H1 (cell line): Measurements from ENCODE around the gene LYRM4. TPM values are rescaled to one million over a fixed set of nuclear protein-coding genes. Genes with fewer than 3 reads are reported as not detected.

Source experiments
- BACH1 ChIP-seq: IDR thresholded peaks from 2 replicates; pipeline ENCODE4 v1.6.1; 2012; ENCODE audit warnings: low read length, improper control_type of control experiment
- BCL11A ChIP-seq, 2 experiments: IDR thresholded peaks; one replicate each; pipeline ENCODE4 v1.6.1; 2011; ENCODE audit warnings: low read depth in 2 of 2, low read length in 2 of 2, mild to moderate bottlenecking in 2 of 2
- BRCA1 ChIP-seq: IDR thresholded peaks from 2 replicates; pipeline ENCODE4 v1.6.1; 2012; ENCODE audit warnings: low read depth, low read length, improper control_type of control experiment
- CREB1 ChIP-seq: IDR thresholded peaks from 2 replicates; pipeline ENCODE4 v1.6.1; 2012; ENCODE audit warnings: inconsistent platforms
- EGR1 ChIP-seq: IDR thresholded peaks from 2 replicates; pipeline ENCODE4 v1.6.1; 2011; ENCODE audit warnings: low read depth, low read length, borderline replicate concordance
- GTF2F1 ChIP-seq: IDR thresholded peaks from 2 replicates; pipeline ENCODE4 v1.6.1; 2012; ENCODE audit warnings: low read depth, low read length, improper control_type of control experiment, borderline replicate concordance
- HDAC2 ChIP-seq, 2 experiments: fragments of 300-600 bp in 1 of 2; sonication (generic) in 1 of 2; IDR thresholded peaks; 2 replicates each; pipeline ENCODE4 v1.6.1; 2011 to 2012; ENCODE audit warnings: low read depth in 2 of 2, low read length in 2 of 2, mild to moderate bottlenecking in 2 of 2, moderate library complexity in 2 of 2, borderline replicate concordance in 1 of 2, inconsistent platforms in 1 of 2
- HDAC6 ChIP-seq: IDR thresholded peaks from one replicate; pipeline ENCODE4 v1.7.1; 2012; ENCODE audit warnings: low read depth, mild to moderate bottlenecking, inconsistent platforms, low read length, moderate library complexity
- KDM1A ChIP-seq: fragments of 200-600, 300-600 bp; sonication (generic); IDR thresholded peaks from 2 replicates; pipeline ENCODE4 v1.7.1; 2016; ENCODE audit warnings: mild to moderate bottlenecking, low read length, borderline replicate concordance
- PHF8 ChIP-seq: fragments of 200-600 bp; sonication (generic); conservative IDR thresholded peaks from 2 replicates; pipeline ENCODE4 v1.7.1; 2012; ENCODE audit warnings: low read depth, mild to moderate bottlenecking, inconsistent platforms, low read length, moderate library complexity
- RNF2 ChIP-seq: fragments of 200-900, 300-1000 bp; sonication (generic); IDR thresholded peaks from 2 replicates; pipeline ENCODE4 v1.7.1; 2016; ENCODE audit warnings: borderline replicate concordance, low read depth, mild to moderate bottlenecking, antibody characterized with exemption, low read length; ENCODE audit not compliant: poor library complexity, severe bottlenecking; ENCODE audit errors: missing control alignments
- SAP30 ChIP-seq: fragments of 300-600 bp; sonication (generic); IDR thresholded peaks from 2 replicates; pipeline ENCODE4 v1.7.1; 2012; ENCODE audit warnings: low read length, moderate library complexity, mild to moderate bottlenecking, inconsistent platforms; ENCODE audit not compliant: insufficient read depth, insufficient replicate concordance
- SIN3A ChIP-seq, 2 experiments: IDR thresholded peaks in 1 of 2; conservative IDR thresholded peaks in 1 of 2; 2 replicates each; pipeline ENCODE4 v1.6.1; 2011 to 2012; ENCODE audit warnings: low read length in 2 of 2, improper control_type of control experiment in 1 of 2, low read depth in 1 of 2, mild to moderate bottlenecking in 1 of 2
- SIRT6 ChIP-seq: IDR thresholded peaks from one replicate; pipeline ENCODE4 v1.7.1; 2012; ENCODE audit warnings: low read length, inconsistent platforms
- SP1 ChIP-seq: IDR thresholded peaks from 2 replicates; pipeline ENCODE4 v1.6.1; 2011; ENCODE audit warnings: low read depth, low read length
- SP4 ChIP-seq: IDR thresholded peaks from 2 replicates; pipeline ENCODE4 v1.6.1; 2012; ENCODE audit warnings: low read length, inconsistent platforms
- SRF ChIP-seq: IDR thresholded peaks from 2 replicates; pipeline ENCODE4 v1.6.1; 2011; ENCODE audit warnings: mild to moderate bottlenecking, low read depth, low read length, moderate library complexity
- TAF1 ChIP-seq: IDR thresholded peaks from 2 replicates; pipeline ENCODE4 v1.6.1; 2011; ENCODE audit warnings: mild to moderate bottlenecking, low read depth, low read length
- polyA plus RNA-seq, 7 experiments: library from polyadenylated mRNA; depleted of rRNA in 3 of 7; stranded (reverse) in 5 of 7; unstranded in 2 of 7; fragments of >200 nt in 5 of 7; fragments of 200-250 nt in 2 of 7; gene quantifications; 1 replicate in 5 of 7; 2 replicates in 1 of 7; 4 replicates in 1 of 7; pipeline versions ENCODE4 v1.2.1 to v1.2.3, GENCODE V29; 2011 to 2013; ENCODE audit warnings: missing spikeins in 2 of 7, mixed read lengths in 2 of 7
- total RNA-seq: library from RNA; stranded (reverse); fragmentation: NEBNext Ultra II Directional; extraction: Animal tissue kit (Norgen Biotek cat#: 25700); gene quantifications from 2 replicates; pipeline ENCODE4 v1.2.1, GENCODE V29; 2021
- TF ChIP-seq, protein P1 (sequence below): IDR thresholded peaks from 2 replicates; pipeline ENCODE4 v1.6.1; 2011; ENCODE audit warnings: low read length, improper control_type of control experiment
- TF ChIP-seq, protein P2 (sequence below): IDR thresholded peaks from 2 replicates; pipeline ENCODE4 v1.6.1; 2012; ENCODE audit warnings: inconsistent platforms
- TF ChIP-seq, protein P3 (sequence below): IDR thresholded peaks from 2 replicates; pipeline ENCODE4 v1.6.1; 2012; ENCODE audit warnings: inconsistent platforms

Gene LYRM4
- total and polyA plus RNA-seq, 2 of the 8 experiments (the other 6 are each of a cell fraction or from before 2014, with no cell fraction given) = 56.6 to 62.8 TPM

DNA sequence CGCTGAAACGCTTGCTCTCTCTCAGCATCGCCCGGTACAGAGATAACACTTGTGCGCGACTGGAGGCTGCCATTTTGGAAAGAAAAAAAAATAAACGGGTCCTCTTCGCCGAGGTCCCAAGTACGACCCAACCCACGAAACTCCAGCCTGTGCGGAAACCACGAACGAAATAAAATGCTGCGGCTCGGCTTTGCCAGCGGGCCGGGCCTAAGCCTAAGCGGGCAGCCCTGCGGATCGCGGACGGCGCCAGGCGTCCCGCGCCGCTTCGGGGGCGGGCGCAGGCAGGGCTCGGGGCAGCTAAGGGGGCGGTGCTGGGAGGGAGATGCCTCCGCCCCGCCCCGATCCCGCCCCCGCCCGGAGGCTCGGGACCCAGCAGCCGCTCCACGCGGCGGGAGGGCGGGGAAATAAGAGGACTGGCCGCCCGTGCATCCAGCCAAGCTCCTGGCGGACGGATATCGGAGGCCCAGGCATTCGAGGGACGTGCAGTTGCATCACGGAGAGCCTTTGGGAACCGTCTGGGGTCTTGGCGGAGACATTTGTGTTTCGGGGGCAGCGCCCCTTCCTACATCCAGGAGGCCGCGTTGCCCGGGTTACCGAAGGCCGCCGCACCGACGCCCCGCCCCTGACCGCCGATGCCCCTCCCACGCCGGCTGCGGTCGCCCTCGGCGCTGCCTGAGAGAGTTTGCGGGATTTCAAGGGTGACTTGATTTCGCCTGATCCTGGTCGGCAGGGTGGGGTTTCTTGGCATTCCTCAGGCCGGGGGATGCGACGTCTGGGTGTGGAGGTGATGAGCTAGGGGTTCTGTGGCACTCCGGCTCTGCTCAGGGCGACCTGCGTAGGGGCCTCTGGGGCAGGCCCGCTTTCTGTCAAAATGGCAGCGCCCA, at the start of gene LYRM4, which contains the start of gene FARS2 (continued):
- TF ChIP-seq PHF8 (peak; percentile 94), RNF2 (no peak), SP1 (0 out of 2 replicates have a peak, but pooled peaks have one; percentile 24), TAF1 (peak; percentile 87), BACH1 (no peak), SRF (no peak), SIRT6 (no peak), SAP30 (no peak), HDAC2 (IDR thresholded peaks at IDR 0.05; ENCODE audit: borderline replicate concordance in 1 of 2, low read depth in 2 of 2, low read length in 2 of 2) (peak in 1 of 2 experiments; percentile 57; a peak in 1 of 4 replicates), EGR1 (peak; percentile 81), KDM1A (no peak), GTF2F1 (peak; percentile 15; the same call in 1 of the 2 replicates), CREB1 (peak; percentile 52; the same call in 1 of the 2 replicates), SP4 (peak; percentile 99), SIN3A (conservative IDR thresholded peaks at IDR 0.05 in 1 of 2, IDR thresholded peaks at IDR 0.05 in 1 of 2; ENCODE audit: low read depth in 1 of 2, low read length in 2 of 2) (peak; percentile 90 to 97), BRCA1 (no peak), HDAC6 (no peak), BCL11A (IDR thresholded peaks at IDR 0.05; ENCODE audit: low read depth in 2 of 2, low read length in 2 of 2) (no peak)
- TF ChIP-seq, protein P1, sequence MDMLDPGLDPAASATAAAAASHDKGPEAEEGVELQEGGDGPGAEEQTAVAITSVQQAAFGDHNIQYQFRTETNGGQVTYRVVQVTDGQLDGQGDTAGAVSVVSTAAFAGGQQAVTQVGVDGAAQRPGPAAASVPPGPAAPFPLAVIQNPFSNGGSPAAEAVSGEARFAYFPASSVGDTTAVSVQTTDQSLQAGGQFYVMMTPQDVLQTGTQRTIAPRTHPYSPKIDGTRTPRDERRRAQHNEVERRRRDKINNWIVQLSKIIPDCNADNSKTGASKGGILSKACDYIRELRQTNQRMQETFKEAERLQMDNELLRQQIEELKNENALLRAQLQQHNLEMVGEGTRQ = no peak
- TF ChIP-seq, protein P2, sequence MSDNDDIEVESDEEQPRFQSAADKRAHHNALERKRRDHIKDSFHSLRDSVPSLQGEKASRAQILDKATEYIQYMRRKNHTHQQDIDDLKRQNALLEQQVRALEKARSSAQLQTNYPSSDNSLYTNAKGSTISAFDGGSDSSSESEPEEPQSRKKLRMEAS = peak; percentile 78
- TF ChIP-seq, protein P3, sequence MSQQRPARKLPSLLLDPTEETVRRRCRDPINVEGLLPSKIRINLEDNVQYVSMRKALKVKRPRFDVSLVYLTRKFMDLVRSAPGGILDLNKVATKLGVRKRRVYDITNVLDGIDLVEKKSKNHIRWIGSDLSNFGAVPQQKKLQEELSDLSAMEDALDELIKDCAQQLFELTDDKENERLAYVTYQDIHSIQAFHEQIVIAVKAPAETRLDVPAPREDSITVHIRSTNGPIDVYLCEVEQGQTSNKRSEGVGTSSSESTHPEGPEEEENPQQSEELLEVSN = no peak
